GM11168 (cell line): Measurements from ENCODE around the gene ARRB2.

Source experiments
- in situ Hi-C: fragments of 300-500 bp; cut with MboI; formaldehyde crosslinking; loops from one replicate; pipeline ENCODE4 v1.12.0; 2022; ENCODE audit warnings: low sequenced_read_pairs; ENCODE audit not compliant: unreplicated experiment

Gene ARRB2

DNA sequence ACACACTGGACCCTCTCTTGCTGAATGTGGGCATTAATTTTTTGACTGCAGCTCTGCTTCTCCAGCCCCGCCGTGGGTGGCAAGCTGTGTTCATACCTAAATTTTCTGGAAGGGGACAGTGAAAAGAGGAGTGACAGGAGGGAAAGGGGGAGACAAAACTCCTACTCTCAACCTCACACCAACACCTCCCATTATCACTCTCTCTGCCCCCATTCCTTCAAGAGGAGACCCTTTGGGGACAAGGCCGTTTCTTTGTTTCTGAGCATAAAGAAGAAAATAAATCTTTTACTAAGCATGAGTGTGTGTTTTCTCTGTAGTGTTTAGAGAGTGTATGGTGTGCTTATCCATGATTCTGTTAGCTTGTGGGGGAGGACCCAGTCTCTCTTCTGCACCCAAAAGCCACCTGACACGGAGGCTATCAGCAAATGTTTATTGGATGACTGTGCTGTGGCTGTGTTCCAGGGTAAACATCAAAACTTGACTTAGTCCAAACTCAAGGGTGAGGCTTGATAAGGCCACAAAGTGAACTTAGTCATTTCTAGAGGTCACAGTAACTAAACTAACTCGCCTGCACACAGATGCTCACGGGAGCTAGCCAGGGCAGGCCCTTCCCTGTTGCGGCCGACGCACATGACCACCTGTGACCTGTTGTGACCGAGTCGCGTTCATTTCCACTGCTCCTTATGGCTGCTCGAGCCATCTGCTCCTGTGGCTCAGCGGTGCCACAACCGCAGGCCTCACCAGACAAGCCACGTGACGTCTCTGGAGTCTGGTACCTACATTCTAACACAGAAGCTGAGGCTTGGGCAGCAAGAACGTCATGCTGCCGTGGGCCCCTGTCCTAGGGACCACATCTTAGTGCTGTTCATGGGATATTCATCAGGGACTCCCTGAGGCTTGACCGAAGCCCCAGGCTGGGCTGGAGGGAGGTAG lies 11.0 kb downstream of the ARRB2 start:
- in situ Hi-C loops: no loop called here

- in situ Hi-C loops: no loop called here
These were observed 12.3 kb downstream of the ARRB2 start for GRCh38 chr17:4722678-4723240.

GRCh38 chr17:4724650-4725049 lies 14.2 kb downstream of the ARRB2 start:
- in situ Hi-C loops: no loop called here

GRCh38 chr17:4725646-4726310 lies 15.3 kb downstream of the ARRB2 start:
- in situ Hi-C loops: no loop called here

GRCh38 chr17:4728124-4728523 lies 17.7 kb downstream of the ARRB2 start:
- in situ Hi-C loops: no loop called here

GRCh38 chr17:4733073-4733531 lies 22.7 kb downstream of the ARRB2 start:
- in situ Hi-C loops: no loop called here

- in situ Hi-C loops: no loop called here
These were observed 24.5 kb downstream of the ARRB2 start for GRCh38 chr17:4734857-4735475.

DNA sequence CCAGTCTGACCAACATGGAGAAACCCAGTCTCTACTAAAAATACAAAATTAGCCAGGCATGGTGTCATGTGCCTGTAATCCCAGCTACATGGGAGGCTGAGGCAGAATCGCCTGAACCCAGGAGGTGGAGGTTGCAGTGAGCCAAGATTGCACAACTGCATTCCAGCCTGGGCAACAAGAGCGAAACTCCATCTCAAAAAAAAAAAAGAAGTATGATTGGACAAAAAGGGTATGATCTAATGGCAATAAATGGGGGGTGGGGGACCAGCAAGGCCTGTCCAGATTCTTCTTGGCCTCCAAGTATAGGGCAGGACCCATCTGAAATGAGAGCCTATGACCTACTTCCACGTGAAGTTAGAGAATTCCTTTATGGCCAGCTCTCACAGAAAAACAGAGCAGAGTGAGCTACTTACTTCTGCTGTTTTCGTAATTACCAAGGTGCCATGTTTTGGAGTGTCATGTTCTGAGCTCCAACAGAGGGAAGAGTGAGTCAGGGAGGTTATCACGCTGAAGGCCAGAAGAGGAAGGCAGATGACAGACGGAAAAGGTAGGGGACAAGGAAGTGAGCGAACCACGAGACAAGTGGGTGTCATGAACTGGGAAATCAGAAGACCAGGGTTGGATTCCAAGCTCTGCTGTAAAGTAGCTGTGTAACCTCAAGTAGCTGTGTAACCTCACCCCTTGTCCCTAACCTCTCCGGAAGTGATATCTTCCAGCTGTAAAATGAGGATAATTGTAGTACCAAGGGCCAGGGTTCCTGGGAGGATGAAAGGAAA lies 25.6 kb downstream of the ARRB2 start:
- in situ Hi-C loops: no loop called here

DNA sequence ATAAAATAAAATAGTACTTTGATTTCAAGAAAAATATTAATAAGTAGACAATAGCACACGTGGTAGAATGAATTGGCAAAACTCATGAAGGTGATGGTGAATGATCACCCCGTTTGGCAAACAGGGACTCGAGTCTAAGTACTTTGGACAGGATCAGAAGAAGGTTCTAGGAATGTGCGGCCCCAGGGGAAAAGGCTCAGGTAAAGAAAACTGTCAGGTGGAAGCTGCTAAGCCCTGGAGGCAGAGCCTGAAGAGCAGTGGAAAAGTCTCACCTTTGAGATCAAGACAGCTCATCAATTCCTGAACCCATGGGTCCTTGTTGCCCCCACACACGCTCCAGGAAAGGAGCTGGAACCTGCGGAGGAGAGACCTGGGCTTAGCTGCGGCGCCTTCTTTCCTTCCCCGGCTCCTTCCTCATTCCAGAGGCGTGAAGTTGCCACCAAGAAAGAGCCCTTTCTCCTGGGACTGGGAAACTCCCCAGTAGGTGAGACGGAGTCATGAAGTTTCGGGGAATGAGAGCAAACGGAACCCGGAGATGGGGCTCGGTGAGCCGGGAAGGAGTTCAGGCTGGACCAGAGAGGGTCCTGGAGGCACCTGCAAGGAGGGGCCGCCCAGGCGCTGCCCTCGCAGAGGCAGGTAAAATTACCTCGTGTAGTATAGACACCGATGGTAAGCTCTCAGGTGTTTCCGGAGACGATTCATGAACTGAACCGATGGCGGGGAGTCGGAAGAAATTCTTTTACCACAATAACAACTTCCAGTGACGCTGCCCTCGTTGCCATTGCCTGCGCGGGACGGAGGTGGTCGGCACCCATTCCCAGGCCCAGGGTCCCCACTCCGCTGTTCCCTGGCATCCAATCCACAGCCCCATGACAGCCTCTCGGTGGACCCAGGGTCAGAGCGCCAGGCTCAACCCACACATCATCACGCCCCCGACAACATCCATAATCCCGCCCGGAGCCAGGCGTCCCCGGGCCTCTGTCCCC lies 28.0 kb downstream of the ARRB2 start:
- in situ Hi-C loops: no loop called here

DNA sequence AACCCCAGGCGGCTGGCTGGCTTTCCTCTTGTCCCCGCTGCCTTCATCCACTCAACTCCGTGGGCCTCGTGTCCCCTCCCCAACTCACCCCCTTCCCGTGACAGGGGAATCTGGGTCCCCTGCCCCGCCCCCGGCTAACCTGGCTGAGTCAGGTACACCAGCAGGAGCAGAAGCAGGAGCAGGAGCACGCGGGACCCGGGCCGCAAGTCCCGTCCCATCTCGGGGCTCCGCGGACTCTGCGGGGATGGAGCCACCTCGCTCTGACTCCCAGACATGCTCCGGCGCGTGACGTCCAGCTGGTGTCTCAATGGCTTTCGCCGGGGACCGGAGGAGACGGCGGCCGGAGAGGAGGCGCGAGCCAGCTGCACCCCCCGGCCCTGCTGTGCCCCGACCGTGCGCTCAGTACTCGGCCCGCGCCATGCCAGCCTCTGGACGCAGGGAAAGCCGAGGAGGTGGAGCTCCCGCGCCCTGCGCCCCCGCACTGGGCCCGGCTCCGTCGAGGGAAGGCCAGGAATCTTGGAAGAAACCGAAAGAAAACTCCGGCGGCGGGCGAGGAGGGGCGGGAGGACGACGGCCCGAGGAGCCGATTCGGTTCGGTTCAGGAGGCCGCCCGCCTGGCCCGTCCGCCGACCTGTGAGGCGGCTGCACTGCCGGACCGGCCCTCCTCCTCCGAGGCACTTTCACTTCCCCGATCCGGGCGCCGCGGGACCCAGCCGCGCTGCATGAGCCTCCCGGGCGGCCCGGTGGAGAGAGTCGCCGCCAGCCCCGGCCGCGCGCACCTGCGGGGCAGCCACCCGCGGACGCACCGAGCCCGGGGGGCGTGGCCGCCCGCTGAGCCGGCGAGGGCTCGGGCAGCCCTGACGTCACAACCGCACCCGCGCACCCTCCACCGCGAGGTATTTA lies 28.9 kb downstream of the ARRB2 start, which contains the start of the genes CXCL16 and ZMYND15:
Gene CXCL16 (minus strand): TSS at position 807 of the 903 bp plus-strand sequence. CDS start 589 bp downstream, at position 218.
Gene ZMYND15 (plus strand): TSS at position 712 of the 903 bp plus-strand sequence. CDS start 716 bp downstream, outside the sequence.
- in situ Hi-C loops: no loop called here

- in situ Hi-C loops: no loop called here
These were observed 29.6 kb downstream of the ARRB2 start for GRCh38 chr17:4740025-4740351.

DNA sequence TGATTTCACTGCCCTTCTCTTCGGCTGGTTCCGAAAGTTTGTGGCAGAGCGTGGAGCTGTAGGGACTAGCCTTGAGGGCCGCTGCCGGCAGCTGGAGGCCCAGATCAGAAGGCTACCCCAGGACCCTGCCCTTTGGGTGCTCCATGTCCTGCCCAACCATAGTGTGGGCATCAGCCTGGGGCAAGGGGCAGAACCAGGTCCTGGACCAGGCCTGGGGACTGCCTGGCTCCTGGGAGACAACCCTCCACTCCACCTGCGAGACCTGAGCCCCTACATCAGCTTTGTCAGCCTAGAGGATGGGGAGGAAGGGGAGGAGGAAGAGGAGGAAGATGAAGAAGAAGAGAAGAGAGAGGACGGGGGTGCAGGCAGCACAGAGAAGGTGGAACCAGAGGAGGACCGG lies 30.2 kb downstream of the ARRB2 start:
- in situ Hi-C loops: no loop called here

DNA sequence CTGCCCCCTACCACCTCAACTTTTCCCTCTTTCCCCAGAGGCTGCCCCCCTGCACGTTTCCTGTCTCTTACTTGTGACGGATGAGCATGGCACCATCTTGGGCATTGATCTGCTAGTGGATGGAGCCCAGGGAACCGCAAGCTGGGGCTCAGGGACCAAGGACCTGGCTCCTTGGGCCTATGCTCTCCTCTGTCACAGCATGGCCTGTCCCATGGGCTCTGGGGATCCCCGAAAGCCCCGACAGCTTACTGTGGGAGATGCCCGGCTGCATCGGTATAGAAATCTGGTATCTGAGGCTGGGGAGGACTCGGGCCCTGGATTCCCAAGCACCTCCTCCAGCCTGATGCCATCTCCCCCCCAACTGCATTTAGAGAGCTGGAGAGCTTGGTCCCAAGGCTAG lies 31.1 kb downstream of the ARRB2 start:
- in situ Hi-C loops: no loop called here

DNA sequence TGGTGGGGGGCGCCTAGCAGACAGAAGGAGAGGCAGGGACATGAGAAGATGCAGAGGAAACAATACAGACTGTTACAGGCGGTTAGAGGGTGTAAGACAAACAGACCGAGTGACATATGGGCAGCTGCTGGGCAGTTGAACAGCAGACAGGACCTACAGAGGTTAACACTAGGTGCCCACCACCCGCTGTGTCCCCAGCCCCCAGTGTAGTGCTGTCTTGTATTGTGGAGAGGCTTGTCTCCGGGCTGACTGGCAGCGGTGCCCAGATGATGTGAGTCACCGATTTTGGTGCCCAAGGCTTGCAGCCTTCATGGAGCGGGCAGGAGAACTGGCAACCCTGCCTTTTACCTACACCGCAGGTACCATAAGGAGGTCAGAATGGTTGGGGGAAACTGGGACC lies 31.7 kb downstream of the ARRB2 start:
- in situ Hi-C loops: no loop called here

DNA sequence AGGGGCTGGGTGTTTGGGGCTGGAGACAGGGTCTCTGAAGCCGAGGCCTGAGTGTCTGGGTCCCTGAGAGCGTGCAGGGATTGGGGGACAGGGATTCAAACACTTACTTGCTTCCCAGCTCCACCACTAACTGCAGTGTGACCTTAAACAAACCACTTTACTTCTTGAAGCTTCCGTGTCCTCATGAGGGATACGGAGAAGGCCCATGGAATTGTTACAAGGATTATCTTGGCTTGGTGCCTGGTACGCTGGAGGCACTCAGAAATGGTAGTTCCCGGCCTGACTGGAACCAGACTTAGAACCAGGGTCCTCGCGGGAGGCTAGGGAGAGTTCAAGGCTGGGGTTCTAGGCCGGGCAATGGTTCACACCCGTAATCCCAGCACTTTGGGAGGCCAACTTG lies 32.2 kb downstream of the ARRB2 start:
- in situ Hi-C loops: no loop called here

DNA sequence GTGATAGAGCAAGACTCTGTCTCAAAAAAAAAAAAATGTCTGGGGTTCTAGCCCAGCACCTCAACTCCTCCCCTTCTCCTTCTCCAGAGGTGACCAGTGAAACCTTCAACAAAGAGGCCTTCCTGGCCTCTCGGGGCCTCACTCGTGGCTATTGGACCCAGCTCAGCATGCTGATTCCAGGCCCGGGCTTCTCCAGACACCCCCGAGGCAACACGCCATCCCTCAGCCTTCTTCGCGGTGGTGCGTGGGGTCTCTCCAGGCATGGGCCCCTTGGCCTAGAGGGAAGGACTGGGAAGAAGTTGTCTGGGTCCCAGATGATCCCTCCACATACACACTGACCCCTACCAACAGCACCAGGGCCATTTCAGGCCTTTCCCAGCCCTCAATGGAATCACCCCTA lies 32.8 kb downstream of the ARRB2 start:
- in situ Hi-C loops: no loop called here

DNA sequence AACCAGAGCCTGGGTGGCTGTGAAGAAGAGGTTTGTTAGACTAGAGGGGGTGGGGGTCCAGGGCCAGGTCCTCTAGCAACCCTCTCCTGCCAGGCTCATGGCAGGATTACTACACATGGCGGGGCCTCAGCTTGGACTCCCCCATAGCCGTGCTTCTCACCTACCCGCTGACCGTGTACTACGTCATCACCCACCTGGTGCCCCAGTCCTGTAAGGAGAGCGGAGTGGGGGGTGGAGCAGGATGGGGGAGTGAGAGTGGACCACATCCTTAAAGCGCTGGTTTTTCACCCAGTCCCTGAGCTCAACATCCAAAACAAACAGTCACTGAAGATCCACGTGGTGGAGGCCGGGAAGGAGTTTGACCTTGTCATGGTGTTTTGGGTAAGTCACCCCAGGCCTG lies 33.5 kb downstream of the ARRB2 start:
- in situ Hi-C loops: no loop called here
